Adrenal gland (tissue), 12 donors: ENCODE data around the gene MYOM1. TPM values are rescaled to one million over a fixed set of nuclear protein-coding genes. Genes with fewer than 3 reads are reported as not detected.

Experiments
- DNase-seq, 7 donors: peaks; one replicate each; pipeline ENCODE4 v3.0.0-alpha.2; 2019 to 2020
- H3K27ac ChIP-seq, 5 donors: fragments of 200-600 bp; sonication (generic) in 4 of 5; 1 replicate in 3 of 5; 2 replicates in 2 of 5; pipeline versions ENCODE4 v1.5.1 to v1.8.0; 2016 to 2020; ENCODE audit warnings: mild to moderate bottlenecking in 1 of 5
- H3K27me3 ChIP-seq: fragments of 200-600 bp; 2 replicates; pipeline ENCODE4 v1.8.0; 2021
- H3K36me3 ChIP-seq, 2 donors: fragments of 200-600 bp; replicated peaks in 1 of 2; 1 replicate in 1 of 2; 2 replicates in 1 of 2; pipeline versions ENCODE4 v1.5.1 to v1.8.0; 2018 to 2022
- H3K4me1 ChIP-seq, 2 donors: fragments of 200-600 bp; replicated peaks in 1 of 2; 1 replicate in 1 of 2; 2 replicates in 1 of 2; pipeline versions ENCODE4 v1.5.1 to v1.8.0; 2018 to 2021
- H3K4me3 ChIP-seq, 4 donors: fragments of 200-600 bp; sonication (generic) in 3 of 4; one replicate each; pipeline ENCODE4 v1.5.1; 2016 to 2018
- H3K9me3 ChIP-seq, 3 donors: fragments of 200-600 bp; sonication (generic) in 1 of 3; replicated peaks in 1 of 3; 1 replicate in 2 of 3; 2 replicates in 1 of 3; pipeline versions ENCODE4 v1.5.1 to v1.8.0; 2016 to 2021
- POLR2A ChIP-seq, 2 donors: fragments of 450-650 bp; IDR thresholded peaks; one replicate each; pipeline ENCODE4 v1.6.1; 2017; ENCODE audit warnings: antibody characterized with exemption in 2 of 2, mild to moderate bottlenecking in 2 of 2, moderate library complexity in 1 of 2
- WGBS, 4 donors: extraction: QIAGEN DNeasy Blood & Tissue Kit in 2 of 4; methylation state at CpG; one replicate each; pipeline versions ENCODE4 v1.1.5 to v1.1.7; 2013 to 2017; 5-methylcytosine and 5-hydroxymethylcytosine counted together
- intact Hi-C, 2 donors: fragments of 100-400 bp; cut with DNase I; formaldehyde crosslinking; loops; one replicate each; pipeline versions ENCODE4 v1.14.1 to v1.15.0; 2022 to 2023
- polyA plus RNA-seq, 3 donors: library from polyadenylated mRNA; stranded (reverse); fragments of 200-250 nt in 2 of 3; fragments of 350-450 nt in 1 of 3; fragmentation: Illumina TruSeq in 1 of 3; extraction: RNeasy Lipid Tissue Mini Kit (QIAGEN cat#74804) in 1 of 3; gene quantifications; one replicate each; pipeline ENCODE4 v1.2.3, GENCODE V29; 2013 to 2014
- total RNA-seq, 9 donors: library from RNA; depleted of rRNA in 4 of 9; stranded (reverse); fragments of >200 nt in 4 of 9; fragments of 120-200 nt in 1 of 9; fragmentation: NEBNext Ultra II Directional in 1 of 9; extraction: Animal tissue kit (Norgen Biotek cat#: 25700) in 1 of 9; gene quantifications; one replicate each; pipeline versions ENCODE4 v1.1.0 to v1.2.4, GENCODE V29; 2013 to 2023
- TF ChIP-seq, protein P1 (sequence below), 6 experiments: fragments of 450-650 bp in 4 of 6; fragments of 200-600 bp in 2 of 6; sonication (generic) in 1 of 6; IDR thresholded peaks; 1 replicate in 5 of 6; 2 replicates in 1 of 6; pipeline versions ENCODE4 v1.5.1 to v1.8.0; 2016 to 2021; ENCODE audit warnings: antibody characterized with exemption in 6 of 6, mild to moderate bottlenecking in 2 of 6, moderate library complexity in 1 of 6
- donor health status: healthy with polysubstance abuse.
- donor health status: Bipolar disorder and iron deficiency.
- donor health status: DM: yes; HTN: yes; CAD: no.
- donor health status: DM: no; HTN: no; CAD: no.
- donor health status: DM: no; HTN: no; CAD: no.
- donor health status: DM: yes; HTN: yes; CAD: no.

Gene MYOM1
- total and polyA plus RNA-seq, 12 donors = 1.3 to 70.0 (median 2.9) TPM

DNA sequence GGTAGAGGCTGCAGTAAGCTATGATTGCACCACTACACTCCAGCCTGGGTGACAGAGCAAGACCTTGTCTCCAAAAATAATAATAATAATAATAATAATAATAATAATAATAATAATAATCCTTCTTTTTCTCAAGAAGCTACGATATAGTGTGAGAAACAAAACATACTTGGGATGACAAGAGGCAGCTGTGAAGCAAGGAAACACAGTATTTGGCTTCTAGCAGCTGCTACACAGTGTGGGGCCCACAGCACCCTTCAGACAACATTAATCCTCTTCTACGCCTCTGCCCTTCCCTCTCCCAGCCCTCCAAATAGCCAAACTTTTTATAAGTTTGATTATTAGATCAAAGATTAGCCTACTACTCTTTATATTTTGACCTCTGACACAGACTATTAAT is 62.2 kb downstream of the MYOM1 start:
- no peak for TF ChIP-seq POLR2A (IDR thresholded peaks at IDR 0.05)
- TF ChIP-seq, protein P1, sequence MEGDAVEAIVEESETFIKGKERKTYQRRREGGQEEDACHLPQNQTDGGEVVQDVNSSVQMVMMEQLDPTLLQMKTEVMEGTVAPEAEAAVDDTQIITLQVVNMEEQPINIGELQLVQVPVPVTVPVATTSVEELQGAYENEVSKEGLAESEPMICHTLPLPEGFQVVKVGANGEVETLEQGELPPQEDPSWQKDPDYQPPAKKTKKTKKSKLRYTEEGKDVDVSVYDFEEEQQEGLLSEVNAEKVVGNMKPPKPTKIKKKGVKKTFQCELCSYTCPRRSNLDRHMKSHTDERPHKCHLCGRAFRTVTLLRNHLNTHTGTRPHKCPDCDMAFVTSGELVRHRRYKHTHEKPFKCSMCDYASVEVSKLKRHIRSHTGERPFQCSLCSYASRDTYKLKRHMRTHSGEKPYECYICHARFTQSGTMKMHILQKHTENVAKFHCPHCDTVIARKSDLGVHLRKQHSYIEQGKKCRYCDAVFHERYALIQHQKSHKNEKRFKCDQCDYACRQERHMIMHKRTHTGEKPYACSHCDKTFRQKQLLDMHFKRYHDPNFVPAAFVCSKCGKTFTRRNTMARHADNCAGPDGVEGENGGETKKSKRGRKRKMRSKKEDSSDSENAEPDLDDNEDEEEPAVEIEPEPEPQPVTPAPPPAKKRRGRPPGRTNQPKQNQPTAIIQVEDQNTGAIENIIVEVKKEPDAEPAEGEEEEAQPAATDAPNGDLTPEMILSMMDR (IDR thresholded peaks at IDR 0.05) = no peak
- intact Hi-C loops = loop anchor here in 1 of 2 donors (5.0 kb wide), 1 partner anchor 85 kb away; no protein-coding TSS in a partner anchor
- Histone ChIP-seq H3K27ac (no peak overlapping the region), H3K36me3 (no peaks in the 10 kb centered on the region), H3K9me3 (no peaks in the 10 kb centered on the region), H3K27me3 (no peaks in the 10 kb centered on the region), H3K4me1 (no peaks in the 10 kb centered on the region), H3K4me3 (no peak overlapping the region)
- DNase-seq = no peak
- 78 to 96% (median 88%) methylated on average over 2 of the region's 2 CpGs for WGBS, 4 donors

DNA sequence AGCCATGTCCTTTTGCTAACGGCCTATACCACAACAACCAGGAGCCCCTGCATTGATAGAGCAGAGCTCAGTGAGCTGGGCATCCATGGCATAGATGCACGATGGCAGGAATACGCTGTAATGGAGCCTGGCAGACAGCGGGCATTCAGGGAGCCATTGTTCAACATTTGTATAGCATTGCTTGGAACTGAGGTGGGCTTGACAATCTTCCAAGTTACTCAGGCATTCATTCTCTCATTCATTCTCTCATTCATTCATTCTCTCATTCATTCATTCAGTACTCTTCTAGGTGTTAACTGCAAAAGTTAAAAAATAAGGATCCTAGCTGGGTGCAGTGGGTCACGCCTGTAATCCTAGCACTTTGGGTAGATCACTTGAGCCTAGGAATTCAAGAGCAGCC is 62.7 kb downstream of the MYOM1 start:
- H3K27me3 ChIP-seq = no peaks in the 10 kb centered on the region
- H3K36me3 ChIP-seq = no peaks in the 10 kb centered on the region
- H3K4me3 ChIP-seq = no peak overlapping the region
- WGBS, 4 donors = 79 to 96% (median 92%) methylated on average over 5 of the region's 5 CpGs
- H3K27ac ChIP-seq = peak overlapping the region in 1 of 5 donors; percentile 4
- TF ChIP-seq, protein P1 (IDR thresholded peaks at IDR 0.05) = no peak
- TF ChIP-seq POLR2A (IDR thresholded peaks at IDR 0.05) = no peak
- DNase-seq = no peak
- intact Hi-C loops = loop anchor here in 1 of 2 donors (5.0 kb wide), 1 partner anchor 85 kb away; no protein-coding TSS in a partner anchor
- H3K4me1 ChIP-seq = no peaks in the 10 kb centered on the region
- no peaks in the 10 kb centered on the region for H3K9me3 ChIP-seq

DNA sequence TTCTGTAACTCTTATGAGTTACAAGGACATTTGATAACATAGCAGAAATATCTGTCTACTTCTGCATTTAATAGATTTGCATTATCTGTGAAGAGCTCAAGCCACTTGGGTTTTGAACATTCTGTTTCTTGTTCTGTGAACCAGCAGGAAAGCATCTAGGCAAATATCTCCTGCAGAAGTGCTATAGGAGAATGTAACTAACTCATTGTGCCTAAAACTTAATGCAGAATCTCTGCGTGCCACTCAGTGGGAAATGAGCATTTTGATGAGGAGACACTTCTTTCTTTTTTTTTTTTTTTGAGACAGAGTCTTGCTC is 63.5 kb downstream of the MYOM1 start:
- peak overlapping the region in 3 of 5 donors; percentile 55 to 71 (median 60) for H3K27ac ChIP-seq
- no peak for TF ChIP-seq POLR2A (IDR thresholded peaks at IDR 0.05)
- TF ChIP-seq, protein P1 (IDR thresholded peaks at IDR 0.05) = no peak
- no peaks in the 10 kb centered on the region for H3K27me3 ChIP-seq
- intact Hi-C loops = loop anchor here in 1 of 2 donors (5.0 kb wide), 1 partner anchor 86 kb away; no protein-coding TSS in a partner anchor
- no peaks in the 10 kb centered on the region for H3K4me1 ChIP-seq
- H3K4me3 ChIP-seq = no peak overlapping the region
- H3K36me3 ChIP-seq = no peaks in the 10 kb centered on the region
- DNase-seq = no peak
- H3K9me3 ChIP-seq = no peaks in the 10 kb centered on the region
- WGBS, 4 donors = 78 to 92% (median 88%) methylated on average over 1 of the region's 1 CpG

DNA sequence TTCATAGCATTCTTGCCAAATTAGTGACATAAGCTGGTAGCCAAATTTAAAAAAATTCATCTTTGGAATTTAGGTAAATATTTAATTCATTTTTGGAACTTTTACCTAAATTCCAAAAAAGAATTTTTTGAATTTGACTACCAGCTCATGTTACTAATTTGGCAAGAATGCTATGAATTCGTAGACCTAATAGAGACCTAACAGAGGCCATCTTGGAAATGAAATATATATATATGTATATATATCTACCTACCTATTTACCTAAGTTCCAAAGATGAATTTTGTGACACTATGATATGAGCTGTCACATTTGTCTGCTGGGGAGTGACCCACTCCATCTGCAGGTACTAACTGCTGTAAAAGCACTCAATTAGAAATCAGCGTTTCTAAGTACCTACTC is 65.6 kb downstream of the MYOM1 start:
- no peak for DNase-seq
- H3K4me3 ChIP-seq = no peak overlapping the region
- H3K27ac ChIP-seq = no peak overlapping the region
- TF ChIP-seq, protein P1 (IDR thresholded peaks at IDR 0.05) = no peak
- no peak for TF ChIP-seq POLR2A (IDR thresholded peaks at IDR 0.05)
- H3K36me3 ChIP-seq = no peaks in the 10 kb centered on the region
- H3K27me3 ChIP-seq = no peaks in the 10 kb centered on the region
- H3K4me1 ChIP-seq = no peaks in the 10 kb centered on the region
- H3K9me3 ChIP-seq = no peaks in the 10 kb centered on the region
- intact Hi-C loops = no loop called here
- 92 to 95% (median 94%) methylated on average over 2 of the region's 2 CpGs for WGBS, 4 donors
